ENCODE data around the gene XBP1. TPM values are rescaled to one million over a fixed set of nuclear protein-coding genes. Genes with fewer than 3 reads are reported as not detected.

Gene XBP1
- total and polyA plus RNA-seq, 2 donors (not counting 3 experiments of a cell fraction or from before 2014, with no cell fraction given), result 90.4 to 102 TPM

DNA sequence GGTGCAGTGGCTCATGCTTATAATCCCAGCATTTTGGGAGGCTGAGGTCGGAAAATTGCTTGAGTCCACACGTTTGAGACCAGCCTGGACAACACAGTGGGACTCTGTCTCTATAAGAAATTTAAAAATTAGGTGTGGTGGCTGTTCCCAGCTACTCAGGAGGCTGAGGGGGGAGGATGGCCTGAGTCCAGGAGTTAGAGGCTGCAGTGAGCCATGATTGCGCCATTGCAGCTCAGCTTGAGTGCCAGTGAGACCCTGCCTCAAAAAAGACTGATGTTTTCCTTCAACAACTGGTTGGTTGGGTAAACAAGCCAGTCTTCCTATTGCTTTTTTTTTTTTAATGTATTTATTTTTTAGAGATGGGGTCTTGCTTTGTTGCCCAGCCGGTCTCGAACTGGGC lies 9.2 kb downstream of the XBP1 start:
- Histone ChIP-seq H3K27ac (ENCODE audit: insufficient read depth, low read depth, low read length) (no peak overlapping the region), H3K9ac (replicated peaks; ENCODE audit: extremely low read depth, insufficient read depth, low read length) (no peak overlapping the region), H3K4me1 (ENCODE audit: control insufficient read depth, extremely low read depth, insufficient read depth, low read length) (no peaks in the 10 kb centered on the region), H3K4me2 (ENCODE audit: insufficient read depth, low read length) (no peak overlapping the region), H2AFZ (ENCODE audit: low read depth, low read length) (no peak overlapping the region), H3K9me3 (replicated peaks; ENCODE audit: control insufficient read depth, insufficient read depth, low read length) (no peaks in the 10 kb centered on the region), H3K36me3 (ENCODE audit: control insufficient read depth in 2 of 2, extremely low read depth in 1 of 2, insufficient read depth in 2 of 2, low read length in 2 of 2) (peaks cover 23 to 27% of the 10 kb centered on the region in 2 experiments), H3K4me3 (replicated peaks in 1 of 3; ENCODE audit: insufficient read depth in 1 of 3, low read depth in 1 of 3, low read length in 3 of 3) (no peak overlapping the region), H4K20me1 (replicated peaks; ENCODE audit: control insufficient read depth, extremely low read depth, insufficient read depth, low read length) (peaks cover 11% of the 10 kb centered on the region), H3K79me2 (ENCODE audit: control insufficient read depth, insufficient read depth, low read length) (peaks cover 17% of the 10 kb centered on the region), H3K9me1 (replicated peaks; ENCODE audit: control insufficient read depth, extremely low read depth, insufficient read depth, low read length) (no peaks in the 10 kb centered on the region), H3K27me3 (ENCODE audit: control insufficient read depth in 2 of 2, insufficient read depth in 2 of 2, low read length in 2 of 2) (no peaks in the 10 kb centered on the region)
- CTCF ChIA-PET, result interaction anchor here (1.4 to 4.6 kb wide), 3 partner anchors 38 to 454 kb away, joined by 4 to 34 read pairs (median 5); no protein-coding TSS in a partner anchor
- FAIRE-seq, result no peak
- no TSS peak for BruUV-seq (replicated peaks)
- dilution Hi-C loops (cut with MboI; ENCODE audit: extremely low pct_ligation_motif_present, low sequenced_read_pairs) (no loop called here), intact Hi-C loops (cut with micrococcal nuclease) (no loop called here)
- POLR2A ChIA-PET, result interaction anchor here (0.7 kb wide), 2 partner anchors 9 to 600 kb away, joined by 4 to 5 read pairs; partner anchors contain the start of gene XBP1
- DNase-seq (ENCODE audit: low read depth, low spot score), result no peak
- TF ChIP-seq MYC (IDR thresholded peaks at IDR 0.05; ENCODE audit: low read depth, low read length) (no peak), GATA2 (IDR thresholded peaks at IDR 0.05; ENCODE audit: insufficient read depth, insufficient read length, low read depth, low read length) (no peak), MAX (IDR thresholded peaks at IDR 0.05; ENCODE audit: insufficient read depth, insufficient read length) (no peak), FOS (IDR thresholded peaks at IDR 0.05; ENCODE audit: borderline replicate concordance, insufficient read depth, low read length) (no peak), JUN (IDR thresholded peaks at IDR 0.05; ENCODE audit: borderline replicate concordance, insufficient read depth, insufficient read length, low read depth) (no peak), POLR2AphosphoS5 (IDR thresholded peaks at IDR 0.05; ENCODE audit: insufficient read depth, low read depth, low read length) (no peak), CTCF (IDR thresholded peaks at IDR 0.05; ENCODE audit: extremely low read depth in 1 of 2, insufficient read depth in 1 of 2, low read depth in 1 of 2, low read length in 2 of 2) (no peak), EZH2 (IDR thresholded peaks at IDR 0.05; ENCODE audit: borderline replicate concordance, low read depth, low read length, severe bottlenecking) (no peak), POLR2A (IDR thresholded peaks at IDR 0.05; ENCODE audit: low read depth, low read length) (no peak)

Measured in endothelial cell of umbilical vein (primary cell).